Upper lobe of left lung (tissue), 6 donors: Measurements from ENCODE around the gene CNTROB. TPM values are rescaled to one million over a fixed set of nuclear protein-coding genes. Genes with fewer than 3 reads are reported as not detected.

Experiments
- ATAC-seq, 2 donors: fragments of 200-7000 bp; cut with Tn5 transposase; one replicate each; pipeline ENCODE4 v1.9.1; 2022; ENCODE audit warnings: mild to moderate bottlenecking in 2 of 2, moderate library complexity in 2 of 2; ENCODE audit not compliant: low FRiP score in 2 of 2
- DNase-seq, 2 donors: peaks; one replicate each; pipeline ENCODE4 v3.0.0-alpha.2; 2019 to 2020
- H3K27ac ChIP-seq, 4 donors: fragments of 200-600 bp; sonication (generic); one replicate each; pipeline ENCODE4 v1.5.1; 2016 to 2019
- H3K27me3 ChIP-seq, 4 donors: fragments of 200-600 bp; sonication (generic); one replicate each; pipeline ENCODE4 v1.5.1; 2017 to 2019
- H3K36me3 ChIP-seq, 4 donors: fragments of 200-600 bp; sonication (generic); one replicate each; pipeline ENCODE4 v1.5.1; 2016 to 2019
- H3K4me1 ChIP-seq, 4 donors: fragments of 200-600 bp; sonication (generic); one replicate each; pipeline ENCODE4 v1.5.1; 2018 to 2019
- H3K4me3 ChIP-seq, 4 donors: fragments of 200-600 bp; sonication (generic); one replicate each; pipeline ENCODE4 v1.5.1; 2017 to 2019; ENCODE audit warnings: mild to moderate bottlenecking in 2 of 4, moderate library complexity in 1 of 4
- H3K9me3 ChIP-seq, 4 donors: fragments of 200-600 bp; sonication (generic); one replicate each; pipeline ENCODE4 v1.5.1; 2018 to 2019
- CTCF ChIP-seq, 6 experiments: fragments of 450-650 bp in 4 of 6; fragments of 200-600 bp in 2 of 6; sonication (generic) in 2 of 6; IDR thresholded peaks; one replicate each; pipeline ENCODE4 v1.5.1; 2016 to 2019; ENCODE audit warnings: antibody characterized with exemption in 6 of 6
- EP300 ChIP-seq, 4 donors: sonication (generic); formaldehyde crosslinking; IDR thresholded peaks; one replicate each; pipeline ENCODE4 v1.5.1; 2017; ENCODE audit warnings: antibody characterized with exemption in 4 of 4, control low read depth in 2 of 4
- POLR2A ChIP-seq, 4 donors: fragments of 450-650 bp; IDR thresholded peaks; one replicate each; pipeline ENCODE4 v1.5.1; 2016 to 2017; ENCODE audit warnings: antibody characterized with exemption in 4 of 4, mild to moderate bottlenecking in 2 of 4
- POLR2AphosphoS5 ChIP-seq, 2 donors: sonication (generic); formaldehyde crosslinking; IDR thresholded peaks; one replicate each; pipeline ENCODE4 v1.5.1; 2017; ENCODE audit warnings: antibody characterized with exemption in 2 of 2
- WGBS, 2 donors: methylation state at CpG; one replicate each; pipeline ENCODE4 v1.1.5; 2017 to 2018; 5-methylcytosine and 5-hydroxymethylcytosine counted together
- total RNA-seq, 6 donors: library from RNA; depleted of rRNA in 4 of 6; stranded (reverse); fragments of >200 nt in 4 of 6; gene quantifications; one replicate each; pipeline versions ENCODE4 v1.1.0 to v1.2.1, GENCODE V29; 2016 to 2021
- donor health status: DM: no; HTN: no; CAD: no; lungs with moderate emphysema.
- donor health status: DM: no; HTN: yes; CAD: no; lungs with severe emphysema.

The CNTROB gene
- total RNA-seq, 6 donors from 2014 or later, result 50.6 to 216 (median 88.3) TPM

GRCh38 chr17:7977805-7978204 lies 45.8 kb downstream of the CNTROB start:
- ATAC-seq (no peak), DNase-seq (no peak)
- no peaks in the 10 kb centered on the region for H3K36me3 ChIP-seq
- H3K4me3 ChIP-seq, result no peak overlapping the region
- no peak for TF ChIP-seq POLR2AphosphoS5 (IDR thresholded peaks at IDR 0.05)
- 82 to 88% methylated on average over 5 of the region's 5 CpGs for WGBS, 2 donors
- no peak overlapping the region for H3K27ac ChIP-seq
- peaks cover 0 to 5% (median 2%) of the 10 kb centered on the region in 4 donors for H3K4me1 ChIP-seq
- peaks cover 8 to 23% (median 15%) of the 10 kb centered on the region in 4 donors for H3K9me3 ChIP-seq
- H3K27me3 ChIP-seq, result no peaks in the 10 kb centered on the region

- no peaks in the 10 kb centered on the region for H3K36me3 ChIP-seq
- no peaks in the 10 kb centered on the region for H3K9me3 ChIP-seq
- H3K27me3 ChIP-seq, result no peaks in the 10 kb centered on the region
- 65 to 79% methylated on average over 7 of the region's 7 CpGs for WGBS, 2 donors
- H3K4me3 ChIP-seq, result no peak overlapping the region
- no peak overlapping the region for H3K27ac ChIP-seq
- peaks cover 0 to 5% (median 2%) of the 10 kb centered on the region in 4 donors for H3K4me1 ChIP-seq
- DNase-seq, result no peak
- TF ChIP-seq CTCF (IDR thresholded peaks at IDR 0.05) (no peak), POLR2AphosphoS5 (IDR thresholded peaks at IDR 0.05) (no peak), EP300 (IDR thresholded peaks at IDR 0.05) (no peak), POLR2A (IDR thresholded peaks at IDR 0.05) (no peak)
- peak in 1 of 2 donors; percentile 79 for ATAC-seq
Observed at GRCh38 chr17:7982173-7982572, 50.2 kb downstream of the CNTROB start.

GRCh38 chr17:7982666-7983065 lies 50.7 kb downstream of the CNTROB start:
- ATAC-seq (no peak), DNase-seq (peak in 1 of 2 donors; percentile 48)
- H3K9me3 ChIP-seq, result no peaks in the 10 kb centered on the region
- no peak overlapping the region for H3K4me3 ChIP-seq
- TF ChIP-seq EP300 (IDR thresholded peaks at IDR 0.05) (no peak), CTCF (IDR thresholded peaks at IDR 0.05) (peak in 3 of 6 experiments; percentile 11 to 39 (median 22)), POLR2AphosphoS5 (IDR thresholded peaks at IDR 0.05) (no peak), POLR2A (IDR thresholded peaks at IDR 0.05) (no peak)
- H3K36me3 ChIP-seq, result no peaks in the 10 kb centered on the region
- H3K4me1 ChIP-seq, result peaks cover 0 to 5% (median 2%) of the 10 kb centered on the region in 4 donors
- H3K27ac ChIP-seq, result no peak overlapping the region
- H3K27me3 ChIP-seq, result no peaks in the 10 kb centered on the region
- 74 to 76% methylated on average over 6 of the region's 6 CpGs for whole genome bisulfite sequencing, 2 donors

- 89 to 93% methylated on average over 9 of the region's 9 CpGs for WGBS, 2 donors
- Histone ChIP-seq H3K27ac (no peak overlapping the region), H3K27me3 (no peaks in the 10 kb centered on the region), H3K4me1 (peaks cover 0 to 15% (median 11%) of the 10 kb centered on the region in 4 donors), H3K4me3 (no peak overlapping the region), H3K9me3 (no peaks in the 10 kb centered on the region), H3K36me3 (no peaks in the 10 kb centered on the region)
- no peak for TF ChIP-seq CTCF (IDR thresholded peaks at IDR 0.05)
- TF ChIP-seq POLR2AphosphoS5 (IDR thresholded peaks at IDR 0.05), result no peak
- no peak for ATAC-seq
- DNase-seq, result peak in 1 of 2 donors; percentile 1
Observed at GRCh38 chr17:7984904-7985303, 52.9 kb downstream of the CNTROB start.

- ATAC-seq, result no peak
- 63 to 66% methylated on average over 12 of the region's 12 CpGs for WGBS, 2 donors
- no peak overlapping the region for H3K27ac ChIP-seq
- no peak overlapping the region for H3K4me3 ChIP-seq
- no peaks in the 10 kb centered on the region for H3K36me3 ChIP-seq
- no peaks in the 10 kb centered on the region for H3K27me3 ChIP-seq
- peaks cover 4 to 19% (median 16%) of the 10 kb centered on the region in 4 donors for H3K4me1 ChIP-seq
- TF ChIP-seq CTCF (IDR thresholded peaks at IDR 0.05) (no peak), POLR2A (IDR thresholded peaks at IDR 0.05) (no peak), EP300 (IDR thresholded peaks at IDR 0.05) (no peak), POLR2AphosphoS5 (IDR thresholded peaks at IDR 0.05) (no peak)
- DNase-seq, result peak in 1 of 2 donors; percentile 44
- no peaks in the 10 kb centered on the region for H3K9me3 ChIP-seq
Observed at GRCh38 chr17:7987112-7987893, 55.3 kb downstream of the CNTROB start.
